Heart left ventricle (tissue), 13 donors: Measurements from ENCODE around the gene THUMPD2.

ENCODE experiments used
- CTCF ChIP-seq, 12 donors: fragments of 200-600 bp; sonication (generic) in 4 of 12; IDR thresholded peaks; one replicate each; pipeline versions ENCODE4 v1.5.0 to v1.8.0; 2018 to 2022; ENCODE audit warnings: antibody characterized with exemption in 12 of 12, mild to moderate bottlenecking in 5 of 12
- POLR2A ChIP-seq, 2 donors: fragments of 450-650 bp; IDR thresholded peaks; one replicate each; pipeline ENCODE4 v1.6.1; 2017; ENCODE audit warnings: antibody characterized with exemption in 2 of 2, mild to moderate bottlenecking in 2 of 2, moderate library complexity in 2 of 2
- donor health status: ischemic (EF 13 %, LVEDD 7.1; RV severe dilation, severe dysfunction).
- donor health status: DM: no; HTN: yes; CAD: no.
- donor health status: DM: no; HTN: no; CAD: no.
- donor health status: ischemic (EF 25% LVEDD 6.9; RV normal size, moderate dysfunction).
- donor health status: ischemic (EF 25% LVEDD 5.7; RV mildly dilated, moderate dysfunction).
- donor health status: ischemic (EF 35%, LVEDD 5.7; RV mildly dilated, moderate dysfunction).
- donor health status: nonischemic (EF 11% LVEDD 7.7; RV severe dilation, severe dysfunction).
- donor health status: DM: yes; HTN: yes; CAD: no.
- donor health status: PGD.
- donor health status: ischemic (EF 29% LVEDD 5.4; RV normal size, mild dysfunction).
- donor health status: nonischemic (EF 23%, LVEDD 6.1; RV moderate dilation, normal function).

GRCh38 chr2:39689876-39690275 is 89.2 kb downstream of the THUMPD2 start:
- TF ChIP-seq CTCF (IDR thresholded peaks at IDR 0.05) (no peak), POLR2A (IDR thresholded peaks at IDR 0.05) (no peak)
